ENCODE measurements around the gene ASAP2.

ASAP2 gene

GRCh38 chr2:9205486-9205885 lies 1.1 kb upstream of the ASAP2 start:
- H3K4me3 ChIP-seq (ENCODE audit: low read length) = peak overlapping the region; percentile 57
- TF ChIP-seq CTCF (conservative IDR thresholded peaks at IDR 0.05; ENCODE audit: low read length) = no peak
- DNase-seq (ENCODE audit: low read depth) = no peak

GRCh38 chr2:9206991-9207640 lies 504 bp downstream of the ASAP2 start:
- peak; percentile 34 for DNase-seq (ENCODE audit: low read depth)
- H3K4me3 ChIP-seq (ENCODE audit: low read length) = peak overlapping the region; percentile 79
- TF ChIP-seq CTCF (conservative IDR thresholded peaks at IDR 0.05; ENCODE audit: low read length) = no peak

- TF ChIP-seq CTCF (conservative IDR thresholded peaks at IDR 0.05; ENCODE audit: low read length) = no peak
- no peak for DNase-seq (ENCODE audit: low read depth)
Measured at GRCh38 chr2:9207641-9208311, 1.2 kb downstream of the ASAP2 start.

GRCh38 chr2:9208875-9209274 lies 2.3 kb downstream of the ASAP2 start:
- no peak for TF ChIP-seq CTCF (conservative IDR thresholded peaks at IDR 0.05; ENCODE audit: low read length)
- no peak for DNase-seq (ENCODE audit: low read depth)
- peak overlapping the region; percentile 79 for H3K4me3 ChIP-seq (ENCODE audit: low read length)

More at GRCh38 chr2:9207641-9208311, 1.2 kb downstream of the ASAP2 start:
- H3K4me3 ChIP-seq (ENCODE audit: low read length) = peak overlapping the region; percentile 79

- DNase-seq (ENCODE audit: low read depth) = no peak
- no peak for TF ChIP-seq CTCF (conservative IDR thresholded peaks at IDR 0.05; ENCODE audit: low read length)
Measured at GRCh38 chr2:9210030-9210429, 3.4 kb downstream of the ASAP2 start.

GRCh38 chr2:9211496-9211895 lies 4.9 kb downstream of the ASAP2 start:
- TF ChIP-seq CTCF (conservative IDR thresholded peaks at IDR 0.05; ENCODE audit: low read length) = no peak
- H3K4me3 ChIP-seq (ENCODE audit: low read length) = no peak overlapping the region
- peak; percentile 35 for DNase-seq (ENCODE audit: low read depth)

More at GRCh38 chr2:9210030-9210429, 3.4 kb downstream of the ASAP2 start:
- no peak overlapping the region for H3K4me3 ChIP-seq (ENCODE audit: low read length)

All from AG10803 (cell line).